HL-60/S4 treated with retinoic acid at 250 ng/mL for 4 days and 3 days (cell line): ENCODE data around the gene COL18A1.

Source experiments
- in situ Hi-C: fragments of 300-500 bp; cut with MboI; formaldehyde crosslinking; loops from 2 replicates; pipeline ENCODE4 v1.7.0; 2022; ENCODE audit warnings: low sequenced_read_pairs

The COL18A1 gene

GRCh38 chr21:45487161-45487806 is 82.3 kb downstream of the COL18A1 start:
- in situ Hi-C loops = no loop called here

- in situ Hi-C loops = no loop called here
Observed at GRCh38 chr21:45487891-45488600, 83.1 kb downstream of the COL18A1 start.

GRCh38 chr21:45488931-45489721 is 84.2 kb downstream of the COL18A1 start:
- in situ Hi-C loops = no loop called here

- in situ Hi-C loops = no loop called here
Observed at GRCh38 chr21:45489722-45489982, 84.7 kb downstream of the COL18A1 start.

GRCh38 chr21:45490049-45490731 is 85.2 kb downstream of the COL18A1 start:
- in situ Hi-C loops = no loop called here

GRCh38 chr21:45491056-45491455 is 86.1 kb downstream of the COL18A1 start:
- in situ Hi-C loops = no loop called here

- in situ Hi-C loops = no loop called here
Observed at GRCh38 chr21:45491623-45492022, 86.7 kb downstream of the COL18A1 start.

- in situ Hi-C loops = no loop called here
Observed at GRCh38 chr21:45492765-45493164, 87.8 kb downstream of the COL18A1 start.

GRCh38 chr21:45493401-45494001 is 88.5 kb downstream of the COL18A1 start:
- in situ Hi-C loops = no loop called here

- in situ Hi-C loops = no loop called here
Observed at GRCh38 chr21:45494135-45494850, 89.3 kb downstream of the COL18A1 start.

- in situ Hi-C loops = no loop called here
Observed at GRCh38 chr21:45494851-45495680, 90.1 kb downstream of the COL18A1 start.

- in situ Hi-C loops = no loop called here
Observed at GRCh38 chr21:45496151-45496967, 91.4 kb downstream of the COL18A1 start.

GRCh38 chr21:45496968-45497845 is 92.2 kb downstream of the COL18A1 start:
- in situ Hi-C loops = no loop called here

- in situ Hi-C loops = no loop called here
Observed at GRCh38 chr21:45497846-45498645, 93.1 kb downstream of the COL18A1 start.

- in situ Hi-C loops = no loop called here
Observed at GRCh38 chr21:45498646-45499000, 93.7 kb downstream of the COL18A1 start.

GRCh38 chr21:45499201-45499750 is 94.3 kb downstream of the COL18A1 start:
- in situ Hi-C loops = no loop called here
